GM12891 (cell line): ENCODE data around the gene WNK4.

Source experiments
- POLR2A ChIP-seq: IDR thresholded peaks from 2 replicates; pipeline ENCODE4 v1.6.1; 2011; ENCODE audit warnings: low read depth, low read length, control low read depth
- POLR2AphosphoS5 ChIP-seq: IDR thresholded peaks from 2 replicates; pipeline ENCODE4 v1.6.1; 2011; ENCODE audit warnings: low read depth, low read length, control low read depth
- SPI1 ChIP-seq: IDR thresholded peaks from 2 replicates; pipeline ENCODE4 v1.6.1; 2011; ENCODE audit warnings: low read depth, low read length, control low read depth

DNA sequence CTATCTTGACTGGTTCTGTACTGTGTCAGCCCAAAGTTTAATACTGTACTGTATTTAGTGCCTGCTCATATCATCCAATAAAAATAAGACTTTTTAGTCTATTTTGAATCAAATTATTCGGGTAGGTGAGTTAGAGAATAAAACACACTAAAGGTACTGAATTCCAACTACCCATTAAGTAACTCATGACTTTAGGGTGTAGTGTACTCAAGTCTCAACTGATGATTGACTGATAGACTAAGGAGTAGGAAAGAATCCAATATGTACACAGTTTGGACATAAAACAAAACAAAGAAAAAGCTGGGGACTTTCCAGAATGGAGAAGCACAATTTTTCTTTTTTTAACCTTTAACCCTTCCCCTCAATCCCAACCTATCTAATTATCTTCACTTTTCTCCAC is 39.7 kb upstream of the WNK4 start:
- TF ChIP-seq SPI1 (no peak), POLR2A (no peak), POLR2AphosphoS5 (no peak)
